GM18526 (cell line): ENCODE measurements around the gene MSRB3.

Experiments used
- POLR2A ChIP-seq: IDR thresholded peaks from 3 replicates; pipeline ENCODE4 v1.6.1; 2011; ENCODE audit not compliant: insufficient read length; ENCODE audit errors: extremely low read depth

Gene MSRB3

GRCh38 chr12:65488197-65488596, 209.7 kb downstream of the MSRB3 start:
- no peak for TF ChIP-seq POLR2A

- TF ChIP-seq POLR2A = no peak
Measured at GRCh38 chr12:65490250-65490649, 211.8 kb downstream of the MSRB3 start.

GRCh38 chr12:65492998-65493912, 214.8 kb downstream of the MSRB3 start:
- TF ChIP-seq POLR2A = no peak

GRCh38 chr12:65493913-65494245, 215.4 kb downstream of the MSRB3 start:
- TF ChIP-seq POLR2A = no peak

- no peak for TF ChIP-seq POLR2A
Measured at GRCh38 chr12:65494537-65494936, 216.1 kb downstream of the MSRB3 start.

GRCh38 chr12:65495233-65495632, 216.8 kb downstream of the MSRB3 start:
- no peak for TF ChIP-seq POLR2A

GRCh38 chr12:65496617-65497016, 218.1 kb downstream of the MSRB3 start:
- TF ChIP-seq POLR2A = no peak

- TF ChIP-seq POLR2A = no peak
Measured at GRCh38 chr12:65497660-65498059, 219.2 kb downstream of the MSRB3 start.

- no peak for TF ChIP-seq POLR2A
Measured at GRCh38 chr12:65499167-65499566, 220.7 kb downstream of the MSRB3 start.

GRCh38 chr12:65500091-65500900, 221.8 kb downstream of the MSRB3 start:
- no peak for TF ChIP-seq POLR2A

- TF ChIP-seq POLR2A = no peak
Measured at GRCh38 chr12:65501093-65501621, 222.7 kb downstream of the MSRB3 start.

- TF ChIP-seq POLR2A = no peak
Measured at GRCh38 chr12:65501935-65502334, 223.5 kb downstream of the MSRB3 start.

- TF ChIP-seq POLR2A = no peak
Measured at GRCh38 chr12:65504417-65504816, 225.9 kb downstream of the MSRB3 start.

- no peak for TF ChIP-seq POLR2A
Measured at GRCh38 chr12:65505386-65506121, 227.1 kb downstream of the MSRB3 start.
